Measurements from ENCODE around the gene MYOD1. TPM values are rescaled to one million over a fixed set of nuclear protein-coding genes. Genes with fewer than 3 reads are reported as not detected.

MYOD1 gene
- total and polyA plus RNA-seq, 2 of the 13 experiments (the other 11 are each of a cell fraction or from before 2014, with no cell fraction given) = not detected

DNA sequence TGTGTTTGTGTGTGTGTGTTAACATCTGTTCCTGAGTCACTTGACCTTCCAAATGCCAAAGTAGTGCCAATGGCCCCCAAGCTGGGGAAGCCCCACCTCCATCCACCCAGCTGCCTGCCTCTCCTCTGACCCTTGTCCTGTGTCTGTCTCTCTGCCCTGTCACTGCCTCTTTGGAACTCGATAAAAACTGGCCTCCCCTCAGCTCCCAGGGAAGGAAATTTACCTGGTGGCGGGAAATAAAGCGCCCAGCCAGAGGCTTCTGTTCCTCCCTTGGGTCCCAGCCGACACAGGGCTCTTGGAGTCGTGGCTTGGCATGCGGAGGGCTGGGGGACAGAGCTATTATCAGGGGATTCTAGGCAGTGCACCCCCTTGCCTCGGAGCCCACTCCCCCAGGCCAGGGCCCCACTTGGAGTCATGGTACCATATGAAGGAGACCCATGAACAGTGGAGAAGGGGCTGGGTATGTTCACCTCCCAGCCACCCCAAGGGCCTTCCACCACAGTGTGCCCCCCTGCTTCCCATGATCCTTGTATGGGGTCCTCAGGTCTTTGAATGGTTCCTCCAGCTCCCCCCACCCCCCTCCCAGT, 21.4 kb downstream of the MYOD1 start:
- WGBS (ENCODE audit: low lambda C conversion rate) = 0% methylated on average over 1 of the region's 7 CpGs

More for the DNA sequence above, 21.4 kb downstream of the MYOD1 start:
- Histone ChIP-seq H3K4me3 (replicated peaks in 1 of 3; ENCODE audit: insufficient read depth in 1 of 3, low read depth in 2 of 3, low read length in 3 of 3) (no peak overlapping the region), H3K4me2 (ENCODE audit: low read depth, low read length) (no peak overlapping the region), H3K79me2 (ENCODE audit: insufficient read depth, low read length) (no peaks in the 10 kb centered on the region), H2AFZ (ENCODE audit: low read length) (no peak overlapping the region), H3K4me1 (ENCODE audit: insufficient read depth, low read length) (peaks cover 9% of the 10 kb centered on the region), H3K9me3 (ENCODE audit: low read length) (no peaks in the 10 kb centered on the region), H3K9ac (ENCODE audit: insufficient read depth, low read depth, low read length) (no peak overlapping the region), H3K27ac (ENCODE audit: extremely low read length, insufficient read depth, low read length) (no peak overlapping the region), H3K36me3 (replicated peaks in 1 of 2; ENCODE audit: control insufficient read depth in 1 of 2, insufficient read depth in 2 of 2, low read length in 2 of 2) (no peaks in the 10 kb centered on the region), H3K27me3 (ENCODE audit: control insufficient read depth in 1 of 2, insufficient read depth in 2 of 2, low read length in 2 of 2) (peaks cover 2 to 39% of the 10 kb centered on the region in 2 experiments; a peak in 2 of 5 replicates), H4K20me1 (ENCODE audit: insufficient read depth, low read length) (no peaks in the 10 kb centered on the region; the same call in 1 of the 2 replicates)
- intact Hi-C loops (cut with micrococcal nuclease; ENCODE audit: unreplicated experiment) (no loop called here), in situ Hi-C loops (cut with HindIII; ENCODE audit: extremely low pct_ligation_motif_present, low pct_unique_long_range_greater_than_20kb) (no loop called here)
- ChIA-PET CTCF (ENCODE audit: low intra/inter-chr PET ratio, low total read pairs) (no interaction called here), POLR2A (no interaction called here)
- no TSS peak for BruUV-seq (replicated peaks)
- FAIRE-seq (no peak), ATAC-seq (peak; percentile 17; the same call in 2 of the 3 replicates), DNase-seq (ENCODE audit: low spot score) (no peak)
- TF ChIP-seq, protein P1, sequence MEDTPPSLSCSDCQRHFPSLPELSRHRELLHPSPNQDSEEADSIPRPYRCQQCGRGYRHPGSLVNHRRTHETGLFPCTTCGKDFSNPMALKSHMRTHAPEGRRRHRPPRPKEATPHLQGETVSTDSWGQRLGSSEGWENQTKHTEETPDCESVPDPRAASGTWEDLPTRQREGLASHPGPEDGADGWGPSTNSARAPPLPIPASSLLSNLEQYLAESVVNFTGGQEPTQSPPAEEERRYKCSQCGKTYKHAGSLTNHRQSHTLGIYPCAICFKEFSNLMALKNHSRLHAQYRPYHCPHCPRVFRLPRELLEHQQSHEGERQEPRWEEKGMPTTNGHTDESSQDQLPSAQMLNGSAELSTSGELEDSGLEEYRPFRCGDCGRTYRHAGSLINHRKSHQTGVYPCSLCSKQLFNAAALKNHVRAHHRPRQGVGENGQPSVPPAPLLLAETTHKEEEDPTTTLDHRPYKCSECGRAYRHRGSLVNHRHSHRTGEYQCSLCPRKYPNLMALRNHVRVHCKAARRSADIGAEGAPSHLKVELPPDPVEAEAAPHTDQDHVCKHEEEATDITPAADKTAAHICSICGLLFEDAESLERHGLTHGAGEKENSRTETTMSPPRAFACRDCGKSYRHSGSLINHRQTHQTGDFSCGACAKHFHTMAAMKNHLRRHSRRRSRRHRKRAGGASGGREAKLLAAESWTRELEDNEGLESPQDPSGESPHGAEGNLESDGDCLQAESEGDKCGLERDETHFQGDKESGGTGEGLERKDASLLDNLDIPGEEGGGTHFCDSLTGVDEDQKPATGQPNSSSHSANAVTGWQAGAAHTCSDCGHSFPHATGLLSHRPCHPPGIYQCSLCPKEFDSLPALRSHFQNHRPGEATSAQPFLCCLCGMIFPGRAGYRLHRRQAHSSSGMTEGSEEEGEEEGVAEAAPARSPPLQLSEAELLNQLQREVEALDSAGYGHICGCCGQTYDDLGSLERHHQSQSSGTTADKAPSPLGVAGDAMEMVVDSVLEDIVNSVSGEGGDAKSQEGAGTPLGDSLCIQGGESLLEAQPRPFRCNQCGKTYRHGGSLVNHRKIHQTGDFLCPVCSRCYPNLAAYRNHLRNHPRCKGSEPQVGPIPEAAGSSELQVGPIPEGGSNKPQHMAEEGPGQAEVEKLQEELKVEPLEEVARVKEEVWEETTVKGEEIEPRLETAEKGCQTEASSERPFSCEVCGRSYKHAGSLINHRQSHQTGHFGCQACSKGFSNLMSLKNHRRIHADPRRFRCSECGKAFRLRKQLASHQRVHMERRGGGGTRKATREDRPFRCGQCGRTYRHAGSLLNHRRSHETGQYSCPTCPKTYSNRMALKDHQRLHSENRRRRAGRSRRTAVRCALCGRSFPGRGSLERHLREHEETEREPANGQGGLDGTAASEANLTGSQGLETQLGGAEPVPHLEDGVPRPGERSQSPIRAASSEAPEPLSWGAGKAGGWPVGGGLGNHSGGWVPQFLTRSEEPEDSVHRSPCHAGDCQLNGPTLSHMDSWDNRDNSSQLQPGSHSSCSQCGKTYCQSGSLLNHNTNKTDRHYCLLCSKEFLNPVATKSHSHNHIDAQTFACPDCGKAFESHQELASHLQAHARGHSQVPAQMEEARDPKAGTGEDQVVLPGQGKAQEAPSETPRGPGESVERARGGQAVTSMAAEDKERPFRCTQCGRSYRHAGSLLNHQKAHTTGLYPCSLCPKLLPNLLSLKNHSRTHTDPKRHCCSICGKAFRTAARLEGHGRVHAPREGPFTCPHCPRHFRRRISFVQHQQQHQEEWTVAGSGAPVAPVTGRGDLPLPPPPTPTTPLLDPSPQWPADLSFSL (CRISPR knock-in tag; IDR thresholded peaks at IDR 0.05) = 0 out of 2 replicates have a peak, but pooled peaks have one; percentile 16
- peak; percentile 86 for TF ChIP-seq ZNF317 (CRISPR knock-in tag; IDR thresholded peaks at IDR 0.05)
- TF ChIP-seq HMGA1 (CRISPR knock-in tag; conservative IDR thresholded peaks at IDR 0.05) = no peak
- no peak for TF ChIP-seq REXO4 (CRISPR knock-in tag; IDR thresholded peaks at IDR 0.05; ENCODE audit: borderline replicate concordance)
- TF ChIP-seq, protein P2, sequence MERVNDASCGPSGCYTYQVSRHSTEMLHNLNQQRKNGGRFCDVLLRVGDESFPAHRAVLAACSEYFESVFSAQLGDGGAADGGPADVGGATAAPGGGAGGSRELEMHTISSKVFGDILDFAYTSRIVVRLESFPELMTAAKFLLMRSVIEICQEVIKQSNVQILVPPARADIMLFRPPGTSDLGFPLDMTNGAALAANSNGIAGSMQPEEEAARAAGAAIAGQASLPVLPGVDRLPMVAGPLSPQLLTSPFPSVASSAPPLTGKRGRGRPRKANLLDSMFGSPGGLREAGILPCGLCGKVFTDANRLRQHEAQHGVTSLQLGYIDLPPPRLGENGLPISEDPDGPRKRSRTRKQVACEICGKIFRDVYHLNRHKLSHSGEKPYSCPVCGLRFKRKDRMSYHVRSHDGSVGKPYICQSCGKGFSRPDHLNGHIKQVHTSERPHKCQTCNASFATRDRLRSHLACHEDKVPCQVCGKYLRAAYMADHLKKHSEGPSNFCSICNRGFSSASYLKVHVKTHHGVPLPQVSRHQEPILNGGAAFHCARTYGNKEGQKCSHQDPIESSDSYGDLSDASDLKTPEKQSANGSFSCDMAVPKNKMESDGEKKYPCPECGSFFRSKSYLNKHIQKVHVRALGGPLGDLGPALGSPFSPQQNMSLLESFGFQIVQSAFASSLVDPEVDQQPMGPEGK (CRISPR knock-in tag; IDR thresholded peaks at IDR 0.05) = 0 out of 2 replicates have a peak, but pooled peaks have one; percentile 20
